Loucy (cell line): Measurements from ENCODE around the gene IMPG2.

Experiments
- H2AFZ ChIP-seq: fragments of 200-600 bp; sonication (generic); 2 replicates; pipeline ENCODE4 v1.6.0; 2016; ENCODE audit warnings: antibody characterized with exemption, mild to moderate bottlenecking, low read length, moderate library complexity
- H3F3A ChIP-seq: fragments of 200-600 bp; 2 replicates; pipeline ENCODE4 v1.6.0; 2016; ENCODE audit warnings: antibody characterized with exemption, low read depth, mild to moderate bottlenecking
- H3K27me3 ChIP-seq: fragments of 200-600 bp; sonication (generic); 2 replicates; pipeline ENCODE4 v1.6.1; 2014; ENCODE audit warnings: low read length, mild to moderate bottlenecking; ENCODE audit not compliant: insufficient read depth, poor library complexity, severe bottlenecking
- H3K36me3 ChIP-seq: fragments of 200-600 bp; sonication (generic); 2 replicates; pipeline ENCODE4 v1.6.1; 2016; ENCODE audit warnings: low read length; ENCODE audit not compliant: insufficient read depth
- H3K4me1 ChIP-seq: fragments of 200-600 bp; sonication (generic); 2 replicates; pipeline ENCODE4 v1.5.1; 2014; ENCODE audit warnings: low read length, mild to moderate bottlenecking; ENCODE audit not compliant: insufficient read depth, poor library complexity, severe bottlenecking
- H3K4me2 ChIP-seq: fragments of 200-600 bp; sonication (generic); 2 replicates; pipeline ENCODE4 v1.6.0; 2014; ENCODE audit warnings: antibody characterized with exemption, low read length, low read depth, mild to moderate bottlenecking; ENCODE audit not compliant: poor library complexity, severe bottlenecking
- H3K4me3 ChIP-seq: fragments of 200-600 bp; sonication (generic); 2 replicates; pipeline ENCODE4 v1.5.1; 2014; ENCODE audit warnings: low read length, mild to moderate bottlenecking, mixed read lengths; ENCODE audit not compliant: poor library complexity, severe bottlenecking
- H3K79me2 ChIP-seq: fragments of 200-600 bp; sonication (generic); 2 replicates; pipeline ENCODE4 v1.6.1; 2014; ENCODE audit warnings: low read length; ENCODE audit not compliant: insufficient read depth
- H3K9ac ChIP-seq: fragments of 200-600 bp; sonication (generic); 2 replicates; pipeline ENCODE4 v1.6.0; 2014; ENCODE audit warnings: mild to moderate bottlenecking, low read depth, low read length, moderate library complexity; ENCODE audit not compliant: poor library complexity, severe bottlenecking
- H3K9me2 ChIP-seq: fragments of 200-600 bp; sonication (generic); replicated peaks from 2 replicates; pipeline ENCODE4 v1.6.1; 2016; ENCODE audit warnings: low read depth, low read length, mixed read lengths
- H3K9me3 ChIP-seq: fragments of 200-600 bp; sonication (generic); 2 replicates; pipeline ENCODE4 v1.6.1; 2014; ENCODE audit warnings: mild to moderate bottlenecking, antibody characterized with exemption, low read length, low read depth; ENCODE audit not compliant: insufficient read depth
- H4K20me1 ChIP-seq: fragments of 200-600 bp; sonication (generic); 2 replicates; pipeline ENCODE4 v1.6.0; 2014; ENCODE audit warnings: antibody characterized with exemption, low read length, mild to moderate bottlenecking; ENCODE audit not compliant: insufficient read depth, poor library complexity, severe bottlenecking
- CTCF ChIP-seq: fragments of 200-600 bp; sonication (generic); conservative IDR thresholded peaks from 2 replicates; pipeline ENCODE4 v1.5.1; 2014; ENCODE audit warnings: mild to moderate bottlenecking, antibody characterized with exemption, low read length
- EZH2phosphoT487 ChIP-seq: fragments of 200-600 bp; IDR thresholded peaks from 2 replicates; pipeline ENCODE4 v1.6.1; 2018; ENCODE audit warnings: antibody characterized with exemption, mild to moderate bottlenecking, moderate library complexity, borderline replicate concordance

Gene IMPG2

GRCh38 chr3:101255441-101255840 is 64.9 kb downstream of the IMPG2 start:
- Histone ChIP-seq H3K4me3 (no peak overlapping the region), H2AFZ (no peak overlapping the region), H3K9me3 (no peaks in the 10 kb centered on the region), H4K20me1 (no peaks in the 10 kb centered on the region), H3K9me2 (no peaks in the 10 kb centered on the region), H3K9ac (no peak overlapping the region), H3K36me3 (no peaks in the 10 kb centered on the region), H3K4me1 (peaks cover 4% of the 10 kb centered on the region), H3K79me2 (no peaks in the 10 kb centered on the region), H3F3A (no peaks in the 10 kb centered on the region), H3K4me2 (no peak overlapping the region), H3K27me3 (no peaks in the 10 kb centered on the region)
- no peak for TF ChIP-seq CTCF
- no peak for TF ChIP-seq EZH2phosphoT487

GRCh38 chr3:101253396-101253795 is 67.0 kb downstream of the IMPG2 start:
- Histone ChIP-seq H3K9me2 (no peaks in the 10 kb centered on the region), H3F3A (no peaks in the 10 kb centered on the region), H3K27me3 (no peaks in the 10 kb centered on the region), H3K4me3 (no peak overlapping the region), H3K4me2 (no peak overlapping the region), H3K9me3 (no peaks in the 10 kb centered on the region), H3K4me1 (no peaks in the 10 kb centered on the region), H3K9ac (no peak overlapping the region), H2AFZ (no peak overlapping the region), H4K20me1 (no peaks in the 10 kb centered on the region), H3K36me3 (no peaks in the 10 kb centered on the region), H3K79me2 (no peaks in the 10 kb centered on the region)
- TF ChIP-seq EZH2phosphoT487 = no peak
- no peak for TF ChIP-seq CTCF

GRCh38 chr3:101252945-101253344 is 67.4 kb downstream of the IMPG2 start:
- Histone ChIP-seq H3K9me2 (no peaks in the 10 kb centered on the region), H3K9me3 (no peaks in the 10 kb centered on the region), H3K4me1 (no peaks in the 10 kb centered on the region), H3F3A (no peaks in the 10 kb centered on the region), H3K4me3 (no peak overlapping the region), H3K9ac (no peak overlapping the region), H4K20me1 (no peaks in the 10 kb centered on the region), H3K79me2 (no peaks in the 10 kb centered on the region), H3K4me2 (no peak overlapping the region), H3K27me3 (no peaks in the 10 kb centered on the region), H3K36me3 (no peaks in the 10 kb centered on the region), H2AFZ (no peak overlapping the region)
- TF ChIP-seq CTCF = no peak; the same call in 1 of the 2 replicates
- no peak for TF ChIP-seq EZH2phosphoT487
